ENCODE results near the gene TRANK1.

TRANK1 gene

DNA sequence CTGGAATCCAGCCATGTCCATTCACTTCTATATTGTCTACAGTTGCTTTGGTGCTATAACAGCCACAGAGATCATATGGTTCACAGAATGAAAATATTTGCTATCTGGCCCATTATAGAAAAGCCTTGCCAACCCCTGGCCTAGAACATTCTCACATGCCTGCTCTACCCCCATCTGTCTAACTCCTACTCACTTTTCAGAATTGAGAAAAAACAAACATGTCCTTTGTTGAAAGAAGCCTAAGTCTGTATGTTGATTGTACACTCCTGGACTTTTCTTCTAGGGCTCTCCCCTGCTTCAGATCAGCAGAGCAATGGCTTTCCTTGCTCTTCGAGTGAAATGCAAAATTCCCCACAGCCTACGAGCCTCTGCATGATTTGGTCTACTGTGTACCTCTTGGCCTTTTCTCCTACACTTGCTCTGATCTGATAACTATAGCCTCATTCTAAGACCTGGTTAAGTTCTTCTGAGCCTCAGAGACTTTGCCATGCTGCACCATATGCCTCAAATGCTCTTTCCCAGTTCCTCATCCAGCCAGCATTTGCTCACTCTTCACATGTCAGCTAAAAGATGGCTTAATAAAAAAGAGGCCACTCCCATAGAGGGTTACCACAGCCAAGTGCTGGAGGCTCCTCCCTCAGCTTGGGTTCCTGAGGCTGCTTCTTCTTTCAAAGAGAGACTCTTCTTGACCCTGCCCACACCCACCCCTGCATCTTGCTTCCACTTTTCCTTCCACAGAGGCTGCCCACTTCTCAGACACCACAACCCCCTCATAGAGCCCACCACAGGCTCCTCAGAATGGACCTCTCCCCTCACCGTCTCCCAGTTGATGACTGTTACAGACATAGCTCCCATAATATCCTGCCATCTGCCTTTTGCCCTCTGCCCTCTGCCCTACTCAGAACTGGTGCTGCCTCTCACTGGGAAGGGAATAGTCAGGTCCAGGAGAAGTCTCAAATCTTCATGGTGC is 157.6 kb downstream of the TRANK1 start:
- no peak for DNase-seq

DNA sequence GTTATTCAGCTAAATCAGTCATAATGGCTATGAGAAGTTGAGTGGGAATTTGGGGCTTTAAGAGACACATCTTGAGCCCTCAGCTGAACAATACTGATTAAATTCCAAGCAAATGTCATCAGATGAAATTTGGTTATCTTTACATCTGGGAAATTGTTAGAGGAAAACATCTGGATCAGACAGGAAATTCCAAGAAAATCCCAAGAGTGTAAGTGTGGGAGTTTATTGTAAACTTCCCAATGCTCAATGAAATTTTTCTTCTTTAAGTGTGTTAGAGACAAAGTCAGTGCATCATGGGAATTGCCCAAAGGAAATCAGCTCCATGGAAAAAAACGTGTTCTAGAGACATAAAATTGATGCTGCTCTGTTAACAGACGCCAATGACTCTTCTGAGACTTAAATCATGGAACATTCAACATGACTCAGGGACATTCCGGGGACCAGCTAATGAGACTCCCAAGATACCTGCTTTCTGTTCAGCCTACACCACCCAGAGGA is 160.7 kb downstream of the TRANK1 start:
- no peak for DNase-seq

DNA sequence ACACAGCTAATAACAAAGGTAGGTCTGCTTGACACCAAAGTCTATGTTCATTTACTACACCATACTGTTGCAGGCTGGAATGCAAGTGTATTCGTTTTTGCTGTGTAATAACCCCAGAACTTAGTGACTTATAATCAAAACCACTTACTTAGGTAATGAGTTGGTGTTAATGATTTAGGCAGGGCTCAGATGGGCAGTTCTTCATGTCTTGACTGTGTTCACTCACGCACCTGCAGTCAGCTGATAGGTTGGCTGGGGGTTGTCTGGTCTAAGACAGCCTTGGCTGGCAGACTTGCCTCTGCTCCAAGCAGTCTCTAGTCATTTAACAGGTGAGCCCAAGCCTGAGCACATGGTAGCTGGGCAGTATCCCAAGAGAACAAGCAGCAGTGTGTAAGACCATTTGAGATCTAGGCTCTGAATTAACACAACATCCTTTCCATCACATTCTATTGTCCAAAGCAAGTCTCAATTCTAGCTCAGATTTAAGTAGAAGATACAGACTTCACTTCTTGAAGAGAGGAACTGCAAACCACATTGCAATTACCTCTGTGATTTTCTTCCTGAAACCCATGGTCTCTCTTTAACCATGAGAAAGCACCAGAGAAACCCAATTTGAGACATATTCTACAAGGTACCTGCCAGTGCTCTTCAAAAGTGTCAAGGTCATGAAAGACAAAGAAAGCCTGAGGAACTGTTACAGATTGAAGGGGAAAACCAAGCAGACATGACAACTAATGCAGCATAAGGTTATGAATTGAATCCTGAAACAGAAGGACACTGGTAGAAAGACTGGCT is 167.2 kb downstream of the TRANK1 start:
- DNase-seq, result no peak
